Activated CD4-positive, alpha-beta T cell treated with anti-CD3 and anti-CD28 coated beads, Interleukin-2, amount 50 U/mL, for 16 hours (primary cell): ENCODE measurements around the gene LARGE2.

Experiments
- DNase-seq: peaks from one replicate; pipeline ENCODE4 v3.0.0-alpha.2; 2020

LARGE2 gene

GRCh38 chr11:45922425-45923082 lies at the start of gene LARGE2:
LARGE2 (plus strand) TSS chr11:45922656; CDS start chr11:45922883, 227 bp downstream.
- DNase-seq: no peak

DNA sequence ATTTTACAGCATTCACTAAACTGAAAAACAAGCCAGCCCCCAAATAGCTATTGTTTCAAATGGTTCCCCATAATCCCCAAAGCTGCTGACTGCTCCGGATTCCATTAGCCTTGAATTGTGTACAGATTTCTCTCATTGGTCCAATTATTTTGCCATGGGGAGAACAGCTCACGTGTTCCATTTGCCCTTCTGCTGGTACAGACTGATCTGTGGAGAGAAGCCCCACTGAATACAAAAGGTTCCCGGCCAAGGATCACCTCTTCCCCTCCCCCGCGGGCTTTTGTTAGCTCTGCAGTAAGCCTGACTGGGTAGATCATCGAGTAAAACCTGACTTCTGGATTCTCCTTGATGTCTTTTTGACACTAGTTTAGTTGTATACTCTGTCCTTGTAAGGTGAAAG lies 46.1 kb upstream of the LARGE2 start:
- DNase-seq: no peak

GRCh38 chr11:45877221-45877620 lies 45.2 kb upstream of the LARGE2 start:
- no peak for DNase-seq

DNA sequence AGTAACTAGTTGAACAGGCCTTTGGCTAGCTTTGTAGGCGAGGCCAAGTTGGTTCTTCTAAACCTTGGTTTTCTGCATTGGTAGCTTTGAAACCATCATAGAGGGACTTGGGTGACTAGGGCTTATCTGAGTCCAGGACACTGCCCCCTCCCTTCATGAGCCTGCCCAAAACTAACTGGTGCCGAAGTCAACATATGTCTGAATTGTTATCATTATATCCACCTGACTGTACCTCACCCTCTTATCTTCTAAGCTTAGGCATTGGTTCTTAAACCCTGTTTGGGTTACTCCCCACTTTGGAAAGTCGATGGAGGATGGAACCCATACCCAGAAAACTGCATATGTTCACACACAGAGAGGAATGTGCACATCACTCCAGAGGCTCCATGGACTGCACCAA lies 44.6 kb upstream of the LARGE2 start:
- no peak for DNase-seq

GRCh38 chr11:45879803-45880686 lies 42.4 kb upstream of the LARGE2 start:
- no peak for DNase-seq

DNA sequence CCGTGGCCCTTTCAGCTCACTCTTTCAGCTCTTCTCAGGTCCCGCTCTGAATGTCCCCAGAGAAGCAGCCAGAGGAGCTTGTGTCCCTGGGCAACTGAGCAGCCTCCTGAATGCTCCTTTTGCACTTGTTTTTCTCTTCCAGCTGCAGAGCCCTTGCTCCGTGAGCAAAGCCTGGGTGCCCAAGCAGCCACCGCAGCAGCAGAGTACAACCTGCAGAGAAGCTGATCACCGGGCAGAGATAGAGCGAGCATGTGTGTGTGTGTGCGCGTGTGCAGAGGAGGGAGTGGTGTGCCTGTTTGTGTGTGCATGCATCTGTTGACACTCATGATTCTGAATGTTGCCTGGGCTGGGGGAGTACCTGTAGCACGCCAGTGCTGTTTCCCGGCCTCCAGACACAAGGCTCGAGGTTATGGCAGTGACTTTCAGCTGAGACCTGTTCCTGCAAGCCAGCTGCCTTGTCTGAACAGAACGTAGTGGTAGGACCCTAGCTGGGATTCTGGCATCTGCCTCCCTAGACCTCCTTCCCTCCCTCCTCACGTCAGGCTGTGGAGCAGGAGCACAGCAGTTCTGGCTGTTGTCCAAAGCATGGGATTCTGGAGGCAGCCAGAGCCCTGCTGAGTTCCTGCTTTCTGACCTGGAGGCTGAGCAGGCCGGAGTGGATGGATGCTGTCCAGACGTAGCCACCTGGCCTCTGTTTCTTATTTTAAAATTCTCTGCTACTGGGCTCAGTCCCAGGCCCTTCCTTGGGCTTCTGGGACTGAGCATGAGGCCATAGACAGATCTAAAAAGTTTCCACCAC lies 41.5 kb upstream of the LARGE2 start:
- DNase-seq: no peak

DNA sequence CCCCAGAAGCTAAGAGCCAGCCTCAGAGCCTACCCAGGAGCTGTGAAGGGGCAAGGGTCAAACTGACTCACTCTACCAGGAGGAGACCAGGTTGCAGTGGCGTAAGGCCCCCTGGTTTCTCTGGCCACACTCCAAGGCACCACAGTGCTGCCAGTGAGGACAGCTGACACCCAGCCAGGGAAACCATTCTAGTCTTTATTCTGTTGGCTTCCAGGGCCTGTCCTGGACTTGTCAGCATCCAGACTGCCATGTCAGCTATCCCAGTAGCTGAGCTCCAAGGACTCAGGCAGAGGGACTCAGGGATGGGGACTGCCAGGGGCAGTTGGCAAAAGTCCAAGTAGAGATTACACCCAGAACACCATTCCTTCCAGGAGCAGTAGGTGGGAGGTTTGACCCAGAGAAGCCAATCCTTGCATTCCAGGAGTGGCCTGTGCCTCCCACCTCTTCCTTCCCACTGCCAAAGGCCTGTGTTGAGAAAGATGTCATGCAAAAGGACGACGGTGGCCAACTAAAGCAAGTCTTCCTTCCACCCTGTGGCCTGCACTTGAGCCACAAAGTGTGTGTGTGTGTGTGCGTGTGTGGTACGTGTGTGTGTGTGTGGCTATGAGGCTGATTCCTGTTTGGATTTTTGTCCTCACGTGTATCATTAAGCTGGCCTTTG lies 40.6 kb upstream of the LARGE2 start:
- DNase-seq: no peak

GRCh38 chr11:45884596-45885185 lies 37.8 kb upstream of the LARGE2 start:
- no peak for DNase-seq

- peak; percentile 35 for DNase-seq
These were observed 37.1 kb upstream of the LARGE2 start, which contains the start of gene MAPK8IP1 for GRCh38 chr11:45885274-45885920. MAPK8IP1 (plus strand) TSS chr11:45885651; CDS start chr11:45885821, 170 bp downstream.

DNA sequence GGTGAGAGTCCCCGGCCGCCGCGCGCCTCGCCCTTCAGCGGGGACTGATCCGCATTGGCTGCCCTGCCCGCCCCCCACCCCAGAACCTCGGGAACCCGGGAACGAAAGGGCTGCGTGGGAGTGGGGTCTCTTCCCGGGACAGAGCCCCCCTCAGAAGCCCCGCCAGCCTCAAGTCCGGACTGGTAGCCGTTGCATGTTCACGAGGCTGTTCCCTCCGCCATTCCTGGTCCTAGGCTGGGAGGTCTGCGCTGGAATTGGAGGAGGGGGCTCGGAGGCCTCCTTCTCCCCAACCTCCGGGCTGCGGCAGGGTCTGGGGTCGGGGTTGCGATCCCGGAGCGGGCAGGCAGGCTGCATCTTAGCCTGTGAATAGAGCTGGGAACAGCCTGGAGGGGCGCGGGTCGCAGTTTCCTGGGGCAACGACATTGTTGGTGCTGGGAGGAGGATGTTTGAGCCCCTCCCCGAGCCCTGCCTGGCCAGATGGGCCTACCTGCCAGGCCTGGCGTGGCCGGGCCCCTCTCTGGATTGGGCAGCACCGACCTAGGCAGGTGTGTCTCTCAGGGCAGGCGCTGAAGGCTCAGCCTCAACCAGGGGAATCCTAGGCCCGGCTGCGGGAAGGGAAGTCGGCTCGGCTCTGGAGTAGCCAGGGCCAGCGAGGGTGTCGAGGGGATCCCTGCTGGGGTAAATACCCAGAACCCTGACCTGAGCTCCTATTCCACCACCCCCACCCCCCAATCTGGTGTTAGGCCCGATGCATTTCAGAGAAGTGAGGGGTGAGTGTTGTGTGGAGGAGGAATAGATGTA lies 36.3 kb upstream of the LARGE2 start:
- DNase-seq: no peak

GRCh38 chr11:45886816-45887520 lies 35.5 kb upstream of the LARGE2 start:
- DNase-seq: no peak

DNA sequence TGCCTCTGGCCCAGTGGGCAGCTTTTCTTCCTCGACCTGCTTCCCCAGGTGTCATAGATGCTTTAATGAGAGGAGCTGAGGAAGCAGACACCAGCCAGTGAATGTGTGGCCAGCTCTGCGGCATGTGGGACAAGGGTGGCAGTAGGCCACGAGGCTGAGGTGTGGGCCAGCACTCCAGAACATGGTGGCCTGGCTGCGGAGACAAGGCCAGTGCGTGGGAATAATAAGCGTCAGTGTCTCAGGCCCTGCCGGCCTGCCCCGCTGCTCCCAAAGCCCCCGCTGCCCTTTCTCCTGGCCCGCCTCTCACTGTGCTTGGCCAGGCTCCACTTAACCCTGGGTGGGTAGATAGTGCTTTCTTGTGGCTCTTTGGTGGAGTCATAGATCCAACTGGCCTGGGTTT lies 34.9 kb upstream of the LARGE2 start:
- DNase-seq: no peak

- DNase-seq: no peak
These were observed 32.9 kb upstream of the LARGE2 start for GRCh38 chr11:45889555-45889954.

- DNase-seq: no peak
These were observed 32.5 kb upstream of the LARGE2 start for GRCh38 chr11:45889966-45890365.

GRCh38 chr11:45890886-45891550 lies 31.4 kb upstream of the LARGE2 start:
- DNase-seq: no peak

- no peak for DNase-seq
These were observed 29.6 kb upstream of the LARGE2 start for GRCh38 chr11:45892856-45893255.

- DNase-seq: no peak
These were observed 27.8 kb upstream of the LARGE2 start for GRCh38 chr11:45894555-45895247.

GRCh38 chr11:45895553-45896259 lies 26.8 kb upstream of the LARGE2 start:
- DNase-seq: no peak
